ENCODE measurements around the gene MRPL37. TPM values are rescaled to one million over a fixed set of nuclear protein-coding genes. Genes with fewer than 3 reads are reported as not detected.

Gene MRPL37
- total and polyA plus RNA-seq, 2 donors (not counting 3 experiments of a cell fraction or from before 2014, with no cell fraction given) = 45.0 to 109 TPM

DNA sequence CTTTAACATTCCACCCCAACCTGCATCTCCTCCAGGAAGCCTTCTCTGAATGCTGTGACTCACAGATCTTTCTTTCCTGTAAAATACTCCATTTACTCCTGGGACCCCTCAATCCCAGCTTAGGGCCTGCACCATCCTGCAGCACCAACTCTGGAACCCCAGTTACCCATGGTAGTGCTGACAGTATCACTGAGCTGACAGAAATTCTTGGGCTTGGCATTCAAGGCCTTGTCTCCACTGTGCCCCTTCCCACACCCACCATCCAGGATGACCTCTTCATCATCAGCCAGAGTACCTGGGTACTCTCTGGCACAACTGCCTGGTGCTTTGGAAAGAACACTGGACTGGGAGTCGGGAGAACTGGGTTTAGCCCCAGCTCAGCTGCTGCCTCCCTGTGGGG is 8.4 kb upstream of the MRPL37 start:
- H3K9ac ChIP-seq (replicated peaks; ENCODE audit: extremely low read depth, insufficient read depth, low read length) = no peak overlapping the region
- no peak overlapping the region for H2AFZ ChIP-seq (ENCODE audit: low read depth, low read length)
- no peaks in the 10 kb centered on the region for H3K79me2 ChIP-seq (ENCODE audit: control insufficient read depth, insufficient read depth, low read length)
- FAIRE-seq (no peak), DNase-seq (ENCODE audit: low read depth, low spot score) (no peak)
- H3K9me1 ChIP-seq (replicated peaks; ENCODE audit: control insufficient read depth, extremely low read depth, insufficient read depth, low read length) = no peaks in the 10 kb centered on the region
- no peak overlapping the region for H3K27ac ChIP-seq (ENCODE audit: insufficient read depth, low read depth, low read length)
- H3K4me3 ChIP-seq (replicated peaks in 1 of 3; ENCODE audit: insufficient read depth in 1 of 3, low read depth in 1 of 3, low read length in 3 of 3) = no peak overlapping the region
- dilution Hi-C loops (cut with MboI; ENCODE audit: extremely low pct_ligation_motif_present, low sequenced_read_pairs) = no loop called here
- CTCF ChIA-PET = interaction anchor here (1.8 kb wide), 1 partner anchor 10 kb away, joined by 5 read pairs; no protein-coding TSS in a partner anchor
- H3K36me3 ChIP-seq (ENCODE audit: control insufficient read depth in 2 of 2, extremely low read depth in 1 of 2, insufficient read depth in 2 of 2, low read length in 2 of 2) = no peaks in the 10 kb centered on the region
- H3K4me1 ChIP-seq (ENCODE audit: control insufficient read depth, extremely low read depth, insufficient read depth, low read length) = no peaks in the 10 kb centered on the region
- no peaks in the 10 kb centered on the region for H3K27me3 ChIP-seq (ENCODE audit: control insufficient read depth in 2 of 2, insufficient read depth in 2 of 2, low read length in 2 of 2)
- H3K4me2 ChIP-seq (ENCODE audit: insufficient read depth, low read length) = no peak overlapping the region
- POLR2A ChIA-PET = no interaction called here
- BruUV-seq (replicated peaks) = no TSS peak
- H3K9me3 ChIP-seq (replicated peaks; ENCODE audit: control insufficient read depth, insufficient read depth, low read length) = no peaks in the 10 kb centered on the region
- intact Hi-C loops (cut with micrococcal nuclease) = no loop called here
- no peaks in the 10 kb centered on the region for H4K20me1 ChIP-seq (replicated peaks; ENCODE audit: control insufficient read depth, extremely low read depth, insufficient read depth, low read length)
- no peak for TF ChIP-seq GATA2 (IDR thresholded peaks at IDR 0.05; ENCODE audit: insufficient read depth, insufficient read length, low read depth, low read length)
- TF ChIP-seq MYC (IDR thresholded peaks at IDR 0.05; ENCODE audit: low read depth, low read length) = no peak
- TF ChIP-seq JUN (IDR thresholded peaks at IDR 0.05; ENCODE audit: borderline replicate concordance, insufficient read depth, insufficient read length, low read depth) = no peak
- no peak for TF ChIP-seq EZH2 (IDR thresholded peaks at IDR 0.05; ENCODE audit: borderline replicate concordance, low read depth, low read length, severe bottlenecking)
- TF ChIP-seq FOS (IDR thresholded peaks at IDR 0.05; ENCODE audit: borderline replicate concordance, insufficient read depth, low read length) = no peak
- TF ChIP-seq POLR2AphosphoS5 (IDR thresholded peaks at IDR 0.05; ENCODE audit: insufficient read depth, low read depth, low read length) = no peak
- TF ChIP-seq, protein P1, sequence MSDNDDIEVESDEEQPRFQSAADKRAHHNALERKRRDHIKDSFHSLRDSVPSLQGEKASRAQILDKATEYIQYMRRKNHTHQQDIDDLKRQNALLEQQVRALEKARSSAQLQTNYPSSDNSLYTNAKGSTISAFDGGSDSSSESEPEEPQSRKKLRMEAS (IDR thresholded peaks at IDR 0.05; ENCODE audit: insufficient read depth, insufficient read length) = no peak
- TF ChIP-seq, protein P2, sequence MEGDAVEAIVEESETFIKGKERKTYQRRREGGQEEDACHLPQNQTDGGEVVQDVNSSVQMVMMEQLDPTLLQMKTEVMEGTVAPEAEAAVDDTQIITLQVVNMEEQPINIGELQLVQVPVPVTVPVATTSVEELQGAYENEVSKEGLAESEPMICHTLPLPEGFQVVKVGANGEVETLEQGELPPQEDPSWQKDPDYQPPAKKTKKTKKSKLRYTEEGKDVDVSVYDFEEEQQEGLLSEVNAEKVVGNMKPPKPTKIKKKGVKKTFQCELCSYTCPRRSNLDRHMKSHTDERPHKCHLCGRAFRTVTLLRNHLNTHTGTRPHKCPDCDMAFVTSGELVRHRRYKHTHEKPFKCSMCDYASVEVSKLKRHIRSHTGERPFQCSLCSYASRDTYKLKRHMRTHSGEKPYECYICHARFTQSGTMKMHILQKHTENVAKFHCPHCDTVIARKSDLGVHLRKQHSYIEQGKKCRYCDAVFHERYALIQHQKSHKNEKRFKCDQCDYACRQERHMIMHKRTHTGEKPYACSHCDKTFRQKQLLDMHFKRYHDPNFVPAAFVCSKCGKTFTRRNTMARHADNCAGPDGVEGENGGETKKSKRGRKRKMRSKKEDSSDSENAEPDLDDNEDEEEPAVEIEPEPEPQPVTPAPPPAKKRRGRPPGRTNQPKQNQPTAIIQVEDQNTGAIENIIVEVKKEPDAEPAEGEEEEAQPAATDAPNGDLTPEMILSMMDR (IDR thresholded peaks at IDR 0.05; ENCODE audit: extremely low read depth in 1 of 2, insufficient read depth in 1 of 2, low read depth in 1 of 2, low read length in 2 of 2) = no peak
- no peak for TF ChIP-seq POLR2A (IDR thresholded peaks at IDR 0.05; ENCODE audit: low read depth, low read length)

Data from endothelial cell of umbilical vein (primary cell).